Suprapubic skin (tissue), 4 donors: ENCODE measurements around the gene HNRNPK. TPM values are rescaled to one million over a fixed set of nuclear protein-coding genes. Genes with fewer than 3 reads are reported as not detected.

Experiments
- DNase-seq, 2 donors: peaks; one replicate each; pipeline ENCODE4 v3.0.0-alpha.2; 2019; ENCODE audit warnings: low spot score in 2 of 2
- H3K27ac ChIP-seq: fragments of 200-600 bp; sonication (generic); one replicate; pipeline ENCODE4 v1.5.1; 2019
- H3K27me3 ChIP-seq: fragments of 200-600 bp; sonication (generic); one replicate; pipeline ENCODE4 v1.5.1; 2019
- H3K36me3 ChIP-seq: fragments of 200-600 bp; sonication (generic); one replicate; pipeline ENCODE4 v1.5.1; 2019
- H3K4me1 ChIP-seq: fragments of 200-600 bp; sonication (generic); one replicate; pipeline ENCODE4 v1.5.1; 2019
- H3K4me3 ChIP-seq: fragments of 200-600 bp; sonication (generic); one replicate; pipeline ENCODE4 v1.5.1; 2019; ENCODE audit warnings: mild to moderate bottlenecking
- H3K9me3 ChIP-seq: fragments of 200-600 bp; sonication (generic); one replicate; pipeline ENCODE4 v1.5.1; 2019
- CTCF ChIP-seq, 2 donors: fragments of 200-600 bp in 1 of 2; fragments of 450-650 bp in 1 of 2; sonication (generic) in 1 of 2; IDR thresholded peaks; one replicate each; pipeline ENCODE4 v1.5.1; 2016 to 2019; ENCODE audit warnings: antibody characterized with exemption in 2 of 2, mild to moderate bottlenecking in 1 of 2, moderate library complexity in 1 of 2
- EP300 ChIP-seq: sonication (generic); formaldehyde crosslinking; IDR thresholded peaks from one replicate; pipeline ENCODE4 v1.6.1; 2017; ENCODE audit warnings: antibody characterized with exemption
- POLR2A ChIP-seq, 2 donors: fragments of 450-650 bp; IDR thresholded peaks; one replicate each; pipeline ENCODE4 v1.6.1; 2017; ENCODE audit warnings: antibody characterized with exemption in 2 of 2, mild to moderate bottlenecking in 2 of 2, moderate library complexity in 2 of 2
- POLR2AphosphoS5 ChIP-seq, 3 donors: sonication (generic); formaldehyde crosslinking; IDR thresholded peaks; one replicate each; pipeline ENCODE4 v1.6.1; 2017; ENCODE audit warnings: antibody characterized with exemption in 3 of 3
- WGBS: methylation state at CpG from one replicate; pipeline ENCODE4 v1.1.5; 2018; 5-methylcytosine and 5-hydroxymethylcytosine counted together
- total RNA-seq, 4 donors: library from RNA; depleted of rRNA; stranded (reverse); fragments of >200 nt; gene quantifications; one replicate each; pipeline ENCODE4 v1.1.0, GENCODE V29; 2016

HNRNPK gene
- total RNA-seq, 4 donors from 2014 or later = 422 to 538 (median 448) TPM

- H3K4me1 ChIP-seq = peaks cover 5% of the 10 kb centered on the region
Observed at GRCh38 chr9:84002344-84002743, 22.3 kb upstream of the HNRNPK start.

GRCh38 chr9:84001621-84002020 lies 21.6 kb upstream of the HNRNPK start:
- H3K36me3 ChIP-seq = peaks cover 4% of the 10 kb centered on the region
- no peaks in the 10 kb centered on the region for H3K27me3 ChIP-seq
- H3K4me3 ChIP-seq = no peak overlapping the region
- peaks cover 5% of the 10 kb centered on the region for H3K4me1 ChIP-seq
- WGBS = 82% methylated on average over 2 of the region's 2 CpGs
- TF ChIP-seq POLR2A (IDR thresholded peaks at IDR 0.05) = no peak
- no peak for TF ChIP-seq POLR2AphosphoS5 (IDR thresholded peaks at IDR 0.05)
- TF ChIP-seq EP300 = no peak
- no peak for TF ChIP-seq CTCF (IDR thresholded peaks at IDR 0.05)
- no peak for DNase-seq
- no peaks in the 10 kb centered on the region for H3K9me3 ChIP-seq
- no peak overlapping the region for H3K27ac ChIP-seq

More at GRCh38 chr9:84002344-84002743, 22.3 kb upstream of the HNRNPK start:
- H3K4me3 ChIP-seq = no peak overlapping the region
- H3K27me3 ChIP-seq = no peaks in the 10 kb centered on the region
- no peak for TF ChIP-seq POLR2A (IDR thresholded peaks at IDR 0.05)
- TF ChIP-seq CTCF (IDR thresholded peaks at IDR 0.05) = no peak
- H3K27ac ChIP-seq = no peak overlapping the region
- DNase-seq = no peak
- no peaks in the 10 kb centered on the region for H3K9me3 ChIP-seq
- peaks cover 4% of the 10 kb centered on the region for H3K36me3 ChIP-seq

- no peaks in the 10 kb centered on the region for H3K27me3 ChIP-seq
- H3K4me3 ChIP-seq = no peak overlapping the region
- DNase-seq = no peak
- H3K36me3 ChIP-seq = peaks cover 4% of the 10 kb centered on the region
- H3K27ac ChIP-seq = no peak overlapping the region
- WGBS = 74% methylated on average over 3 of the region's 3 CpGs
- TF ChIP-seq POLR2AphosphoS5 (IDR thresholded peaks at IDR 0.05) = no peak
- TF ChIP-seq POLR2A (IDR thresholded peaks at IDR 0.05) = no peak
- TF ChIP-seq CTCF (IDR thresholded peaks at IDR 0.05) = no peak
- no peak for TF ChIP-seq EP300
- no peaks in the 10 kb centered on the region for H3K9me3 ChIP-seq
- peaks cover 5% of the 10 kb centered on the region for H3K4me1 ChIP-seq
Observed at GRCh38 chr9:84000186-84000585, 20.2 kb upstream of the HNRNPK start.

- Histone ChIP-seq H3K36me3 (peaks cover 4% of the 10 kb centered on the region), H3K27me3 (no peaks in the 10 kb centered on the region), H3K9me3 (no peaks in the 10 kb centered on the region), H3K4me1 (peaks cover 5% of the 10 kb centered on the region), H3K4me3 (no peak overlapping the region), H3K27ac (no peak overlapping the region)
- TF ChIP-seq EP300 = no peak
- no peak for TF ChIP-seq POLR2A (IDR thresholded peaks at IDR 0.05)
- TF ChIP-seq POLR2AphosphoS5 (IDR thresholded peaks at IDR 0.05) = no peak
- no peak for TF ChIP-seq CTCF (IDR thresholded peaks at IDR 0.05)
- 54% methylated on average over 2 of the region's 2 CpGs for WGBS
- DNase-seq = no peak
Observed at GRCh38 chr9:83999141-83999918, 19.3 kb upstream of the HNRNPK start.

GRCh38 chr9:83996126-83996525 lies 16.1 kb upstream of the HNRNPK start:
- Histone ChIP-seq H3K27me3 (no peaks in the 10 kb centered on the region), H3K9me3 (no peaks in the 10 kb centered on the region), H3K4me3 (no peak overlapping the region), H3K4me1 (peaks cover 5% of the 10 kb centered on the region), H3K36me3 (peaks cover 3% of the 10 kb centered on the region), H3K27ac (no peak overlapping the region)
- WGBS = 92% methylated on average over 4 of the region's 4 CpGs
- DNase-seq = no peak
- TF ChIP-seq POLR2A (IDR thresholded peaks at IDR 0.05) (no peak), POLR2AphosphoS5 (IDR thresholded peaks at IDR 0.05) (no peak), EP300 (no peak), CTCF (IDR thresholded peaks at IDR 0.05) (no peak)
